HG02852 (cell line): ENCODE data around the gene FAM222A.

Experiments used
- ATAC-seq: cut with Tn5 transposase; IDR thresholded peaks from one replicate; pipeline ENCODE4 v1.9.1; 2021; ENCODE audit warnings: mild to moderate bottlenecking, moderate library complexity; ENCODE audit not compliant: unreplicated experiment

The FAM222A gene

DNA sequence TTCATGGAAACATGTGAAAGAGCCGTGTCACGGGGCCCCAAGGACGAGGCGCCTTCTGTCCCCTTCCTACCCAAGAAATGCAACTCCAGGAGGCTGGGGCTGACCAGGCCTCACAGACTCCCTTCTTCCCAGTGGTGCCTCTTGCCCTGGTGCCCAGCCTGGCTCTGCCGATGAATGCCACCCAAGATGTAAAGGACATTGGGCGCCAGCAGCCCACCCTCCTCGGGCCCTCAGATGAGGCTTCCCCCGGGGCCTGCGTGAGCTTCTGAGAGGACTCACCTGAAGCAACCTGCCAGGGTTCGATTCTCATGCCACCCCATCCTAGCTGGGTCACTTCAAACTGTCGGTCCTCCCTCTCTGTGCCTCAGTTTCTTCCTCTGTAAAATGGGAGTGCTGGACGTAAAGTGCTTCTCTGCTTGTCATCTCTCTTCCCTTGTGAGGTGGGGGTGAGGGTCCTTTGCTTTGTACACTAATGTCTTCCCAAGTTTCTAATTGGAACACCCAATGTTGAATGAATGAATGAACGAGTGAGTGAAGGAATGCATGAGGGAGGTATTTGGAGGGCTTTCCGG, 10.8 kb downstream of the FAM222A start:
- ATAC-seq, result no peak

DNA sequence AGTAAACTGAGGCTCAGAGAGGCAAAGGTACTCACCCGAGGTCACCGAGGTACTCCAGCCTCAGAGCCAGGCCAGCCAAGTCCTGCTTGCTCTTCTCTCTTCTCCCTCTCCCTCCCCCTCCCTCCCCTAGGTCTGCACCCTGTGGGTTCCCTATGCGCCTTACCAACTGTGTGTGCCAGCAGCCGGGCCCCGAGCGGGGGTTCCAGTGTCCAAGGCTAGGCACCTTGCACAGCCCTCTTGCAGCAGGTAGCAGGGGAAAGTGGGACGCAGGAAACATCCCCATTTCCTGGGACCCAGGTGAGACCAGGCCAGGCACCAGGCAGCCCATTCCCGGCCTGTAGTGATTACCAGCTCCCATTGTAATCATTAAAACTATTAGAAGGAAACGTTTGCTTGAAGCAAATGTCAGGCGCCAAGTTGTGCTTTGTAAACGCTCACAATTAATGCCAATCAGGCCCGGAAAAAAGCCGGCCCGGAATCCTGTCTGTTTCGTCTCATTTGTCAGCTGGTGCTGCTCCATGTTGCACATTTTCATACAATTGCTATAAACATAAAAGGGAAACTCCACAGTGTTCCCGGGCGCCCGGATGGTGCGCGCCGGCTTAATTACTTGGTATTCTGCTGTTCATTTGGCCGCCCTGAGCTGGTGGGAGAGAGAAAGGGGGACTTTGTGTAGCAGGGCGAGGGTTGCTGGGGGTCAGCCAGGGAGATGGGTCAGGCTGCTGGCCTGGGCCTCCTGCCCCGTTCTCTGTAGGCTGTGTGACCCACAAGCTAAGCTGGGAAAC, 11.9 kb downstream of the FAM222A start:
- ATAC-seq, result no peak

DNA sequence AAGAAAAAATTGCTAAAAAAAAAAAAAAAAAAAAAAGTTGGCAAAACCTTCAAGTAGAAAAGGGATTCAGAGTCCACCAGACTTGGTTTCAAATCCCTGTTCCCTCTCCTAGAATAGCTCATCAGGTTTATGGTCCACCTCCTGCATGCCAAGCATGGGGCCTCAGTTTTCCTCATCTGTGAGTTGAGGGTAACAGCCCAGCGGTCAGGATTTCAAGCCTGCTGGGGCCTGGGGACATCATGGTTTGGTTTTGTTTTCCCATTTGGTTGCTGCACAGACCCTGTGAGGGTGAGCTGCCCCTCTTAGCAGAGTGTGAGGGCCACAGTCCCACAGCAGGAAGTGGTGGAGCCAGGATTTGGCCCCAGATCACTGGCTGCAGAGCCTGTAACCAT, 12.5 kb downstream of the FAM222A start:
- no peak for ATAC-seq

DNA sequence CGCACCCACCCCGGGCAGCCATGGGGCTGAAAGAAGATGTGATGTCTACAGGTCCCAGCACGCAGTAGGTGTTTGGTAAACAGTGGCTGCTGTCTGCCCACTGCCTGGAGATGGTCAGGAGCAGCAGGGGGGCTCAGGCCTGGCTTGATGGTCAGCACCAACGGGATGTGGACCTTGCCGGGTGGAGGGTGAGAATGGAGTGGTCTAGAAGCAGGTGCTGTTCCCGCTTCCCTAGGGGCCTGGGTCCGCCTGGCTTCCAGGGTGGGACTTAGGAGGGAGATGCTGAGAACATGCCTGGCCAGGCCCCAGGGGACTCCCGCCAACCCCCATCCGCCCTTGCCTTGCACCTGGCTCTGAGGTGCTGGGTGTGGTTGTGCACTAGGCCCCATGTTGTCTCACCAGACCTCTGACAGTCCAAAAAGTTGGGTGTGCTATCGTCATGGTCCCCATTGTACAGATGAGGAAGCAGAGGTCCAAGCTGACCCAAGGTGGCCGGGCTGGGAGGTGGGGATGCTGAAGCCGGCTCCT, 12.9 kb downstream of the FAM222A start:
- no peak for ATAC-seq

DNA sequence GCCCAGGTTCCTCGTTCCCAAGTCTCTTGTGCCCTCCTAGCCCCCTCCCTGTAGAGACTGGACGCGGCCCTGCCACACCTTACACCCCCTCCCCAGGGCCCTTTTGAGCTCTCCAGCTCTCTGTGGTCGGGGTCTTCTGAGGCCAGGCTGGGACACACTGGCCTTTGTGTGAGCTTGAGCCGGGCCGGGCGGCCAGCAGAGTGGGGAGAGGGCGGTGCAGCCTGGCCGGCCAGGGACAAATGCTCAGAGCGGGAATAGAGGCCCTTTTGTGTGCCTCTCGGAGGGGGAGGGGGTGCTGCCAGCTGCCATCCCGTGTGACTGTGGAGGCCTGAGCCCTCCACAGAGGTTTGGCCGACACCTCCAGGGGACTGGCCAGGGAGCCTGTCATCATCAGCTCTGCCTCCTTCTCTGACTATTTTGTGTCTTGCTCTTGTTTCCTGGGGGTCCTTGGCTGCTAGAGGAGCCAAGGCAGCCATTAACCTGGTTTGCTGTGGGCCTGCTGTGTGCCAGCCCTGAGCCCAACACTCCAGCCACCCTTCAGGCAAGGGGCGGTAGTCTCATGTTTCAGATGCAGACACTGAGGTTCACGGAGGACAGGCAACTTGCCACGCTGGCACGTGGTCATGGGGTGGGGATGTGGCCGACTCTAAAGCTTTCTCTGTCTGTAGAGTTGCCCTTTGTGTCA, 13.6 kb downstream of the FAM222A start:
- no peak for ATAC-seq

DNA sequence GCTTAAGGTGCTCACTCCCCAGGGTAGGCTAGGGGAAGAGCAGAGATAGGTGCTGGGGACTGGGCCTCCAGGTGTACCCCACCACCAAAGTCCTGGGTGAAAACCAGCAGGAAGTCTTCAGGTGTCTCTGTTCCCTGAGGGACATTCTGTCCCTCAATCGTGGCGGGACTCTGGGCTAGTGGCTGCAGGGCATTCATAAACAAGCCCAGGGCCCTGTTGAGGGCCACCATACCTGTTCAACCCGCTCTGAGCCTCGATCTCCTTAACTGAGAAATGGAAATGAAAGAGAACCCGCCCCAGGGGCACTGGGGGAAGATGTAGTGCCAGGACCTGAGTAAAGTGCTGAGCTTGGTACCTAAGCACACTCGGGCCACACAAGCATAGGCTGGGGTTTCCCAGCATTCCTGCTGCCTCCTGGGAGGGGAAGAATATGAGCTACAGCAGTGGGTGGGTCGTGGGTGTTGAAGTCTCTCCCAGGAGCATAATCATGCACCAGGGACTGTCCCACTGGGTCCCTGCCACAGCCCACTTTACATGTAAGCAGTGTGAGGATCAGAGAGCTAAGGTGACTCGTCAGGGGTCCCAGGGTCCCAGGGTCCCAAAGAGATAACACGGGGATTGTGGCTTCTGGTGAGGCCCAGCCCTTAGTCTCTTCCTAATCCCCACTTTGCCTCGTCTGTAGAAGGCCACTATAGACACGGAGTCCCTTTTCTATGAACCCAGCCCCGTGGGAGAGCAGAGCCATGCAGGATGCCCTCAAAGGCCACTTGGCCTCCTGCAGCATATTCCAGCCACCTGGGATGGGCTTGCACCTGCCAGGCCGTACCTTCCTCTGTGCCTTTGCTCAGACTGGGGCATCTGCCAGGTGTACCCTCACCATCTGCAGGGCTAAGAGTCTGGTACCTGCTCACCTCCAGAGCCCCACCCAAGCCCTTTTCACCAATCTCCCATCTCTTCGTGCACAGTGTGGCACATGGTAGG, 14.4 kb downstream of the FAM222A start:
- no peak for ATAC-seq

DNA sequence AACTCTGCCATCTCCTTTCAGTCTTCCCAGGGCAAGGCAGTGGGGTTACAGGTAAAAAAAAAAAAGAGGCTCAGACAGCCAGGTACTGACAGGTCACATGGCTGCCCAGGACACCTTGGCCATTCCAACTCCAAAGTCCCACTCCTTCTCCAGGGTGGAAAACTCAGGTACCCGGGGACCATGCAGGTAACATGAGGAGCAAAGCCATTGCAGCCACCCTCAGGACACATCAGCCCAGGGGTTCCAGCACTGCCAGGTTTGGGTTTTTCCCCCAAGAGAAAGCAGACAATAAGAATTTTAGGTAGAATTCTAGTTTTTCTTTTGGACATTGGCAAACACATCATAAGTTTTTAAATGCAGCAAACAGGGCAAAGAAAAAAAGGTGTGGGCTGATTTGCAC, 15.3 kb downstream of the FAM222A start:
- no peak for ATAC-seq

DNA sequence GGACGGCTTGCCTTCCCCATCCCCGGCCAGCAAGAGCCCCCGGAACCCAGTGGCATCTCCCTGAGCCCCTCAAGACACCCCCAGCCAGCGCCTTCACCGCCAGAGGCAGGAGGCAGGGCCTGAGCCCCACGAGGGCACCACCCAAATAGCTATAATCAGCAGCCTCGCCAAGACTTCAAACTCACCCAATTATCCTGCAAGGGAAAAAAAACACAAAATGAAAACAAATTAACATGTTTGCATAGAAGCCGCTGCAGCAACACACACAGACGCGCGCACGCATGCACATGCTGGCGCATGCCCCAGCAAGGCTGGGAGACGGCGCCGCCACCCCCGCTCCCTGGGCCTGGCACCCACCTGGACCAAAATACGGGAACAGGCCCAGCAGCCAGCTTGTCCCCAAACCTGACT, 15.8 kb downstream of the FAM222A start:
- ATAC-seq, result no peak

DNA sequence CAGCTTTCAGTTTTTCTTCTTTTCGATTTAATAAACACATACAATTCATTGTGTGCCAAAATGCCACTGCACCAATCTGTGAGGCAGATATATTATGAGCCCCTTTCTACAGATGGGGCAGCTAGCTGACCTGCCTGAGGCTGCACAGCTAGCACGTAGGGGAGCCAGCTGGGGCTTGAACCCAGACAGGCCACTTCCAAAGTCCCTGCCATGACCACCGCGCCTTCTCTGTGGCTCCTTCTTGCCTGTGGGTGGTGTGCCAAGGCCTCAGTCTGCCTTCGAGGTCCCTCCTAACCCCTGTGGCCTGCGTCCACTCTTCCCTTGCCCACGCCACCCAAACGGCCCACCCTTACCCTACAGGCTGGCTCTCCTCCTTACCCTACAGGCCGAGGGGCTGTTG, 16.2 kb downstream of the FAM222A start:
- no peak for ATAC-seq

DNA sequence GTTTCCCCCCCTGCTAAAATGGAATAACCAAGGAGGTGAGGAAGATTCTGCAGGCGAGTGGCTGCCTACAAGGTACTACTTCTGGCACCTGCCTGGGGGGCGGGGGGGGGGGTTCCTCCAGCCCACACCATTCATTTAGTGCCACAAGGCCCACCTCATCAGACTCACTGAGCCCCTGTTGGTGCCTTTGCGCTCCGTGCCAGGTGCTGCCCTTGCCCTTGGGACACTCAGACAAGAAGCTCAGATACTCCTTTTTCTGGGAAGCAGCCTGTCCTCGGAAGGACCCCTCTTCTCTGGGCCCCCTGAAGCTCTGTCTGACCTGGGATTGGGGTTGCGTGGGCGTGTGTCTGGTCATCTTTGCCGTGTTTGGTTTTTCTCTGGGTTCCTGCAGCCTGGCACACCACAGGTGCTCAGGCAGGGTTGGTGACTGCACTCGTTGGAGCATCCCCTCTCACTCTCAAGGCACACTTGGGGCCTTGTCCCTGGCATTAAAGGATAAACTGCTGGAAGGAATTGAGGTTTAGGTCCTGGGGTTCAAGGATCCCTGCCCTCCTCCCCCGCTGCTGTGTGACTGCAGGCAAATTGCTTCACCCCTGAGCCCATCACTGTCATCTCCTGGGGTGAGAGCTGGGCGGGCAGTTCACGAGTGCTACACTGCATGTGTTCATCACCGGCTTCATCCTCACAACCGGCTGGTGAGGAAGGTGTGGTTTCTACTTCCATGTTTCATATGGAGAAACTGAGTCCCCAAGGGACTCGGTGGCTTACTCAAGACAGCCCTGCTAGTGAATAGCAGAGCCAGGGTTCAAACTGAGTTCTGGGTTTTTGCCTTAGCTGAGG, 16.9 kb downstream of the FAM222A start:
- no peak for ATAC-seq

DNA sequence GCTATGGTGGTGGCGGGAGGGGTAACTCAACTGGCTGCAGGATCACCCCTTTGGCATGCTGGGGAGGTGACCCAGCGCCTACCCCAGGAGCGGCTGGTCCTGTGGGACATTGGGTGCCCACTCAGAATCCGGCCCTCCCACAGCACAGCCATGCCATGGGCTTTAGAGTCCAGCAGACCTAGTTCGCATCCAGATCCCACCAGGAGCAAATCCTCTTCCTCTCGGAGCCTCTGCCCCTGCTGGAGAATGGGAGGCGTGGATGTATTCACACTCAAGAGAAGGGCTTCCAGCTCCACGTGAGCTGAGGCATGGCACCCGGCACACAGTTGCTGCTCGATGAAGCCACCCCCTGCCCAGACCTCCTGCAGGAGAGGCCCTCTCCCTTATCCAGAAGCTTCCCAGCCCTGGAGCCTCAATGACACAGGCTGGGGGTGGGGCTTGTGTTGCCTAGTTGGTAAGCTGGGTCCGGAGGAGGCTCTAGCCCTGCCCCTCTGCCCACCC, 17.7 kb downstream of the FAM222A start:
- no peak for ATAC-seq

DNA sequence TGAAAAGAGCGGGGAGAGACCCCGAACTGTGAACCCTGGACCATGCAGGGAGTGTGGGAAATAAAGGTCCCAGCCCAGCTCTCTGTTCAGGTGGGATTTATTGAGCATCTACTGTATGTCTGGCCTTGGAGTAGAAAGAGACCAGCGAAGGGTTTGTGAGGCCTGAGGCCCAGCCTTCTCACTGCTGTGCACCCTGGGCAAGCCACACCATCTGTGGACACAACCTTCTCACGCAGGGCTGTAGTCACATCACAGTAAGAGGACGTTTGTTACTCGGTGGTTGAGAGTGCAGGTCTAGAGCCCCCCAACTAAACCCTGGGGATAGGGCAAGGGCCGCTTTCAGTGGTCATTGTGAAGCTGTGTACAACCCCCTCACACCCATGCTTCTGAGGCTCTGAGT, 18.2 kb downstream of the FAM222A start:
- ATAC-seq, result no peak

DNA sequence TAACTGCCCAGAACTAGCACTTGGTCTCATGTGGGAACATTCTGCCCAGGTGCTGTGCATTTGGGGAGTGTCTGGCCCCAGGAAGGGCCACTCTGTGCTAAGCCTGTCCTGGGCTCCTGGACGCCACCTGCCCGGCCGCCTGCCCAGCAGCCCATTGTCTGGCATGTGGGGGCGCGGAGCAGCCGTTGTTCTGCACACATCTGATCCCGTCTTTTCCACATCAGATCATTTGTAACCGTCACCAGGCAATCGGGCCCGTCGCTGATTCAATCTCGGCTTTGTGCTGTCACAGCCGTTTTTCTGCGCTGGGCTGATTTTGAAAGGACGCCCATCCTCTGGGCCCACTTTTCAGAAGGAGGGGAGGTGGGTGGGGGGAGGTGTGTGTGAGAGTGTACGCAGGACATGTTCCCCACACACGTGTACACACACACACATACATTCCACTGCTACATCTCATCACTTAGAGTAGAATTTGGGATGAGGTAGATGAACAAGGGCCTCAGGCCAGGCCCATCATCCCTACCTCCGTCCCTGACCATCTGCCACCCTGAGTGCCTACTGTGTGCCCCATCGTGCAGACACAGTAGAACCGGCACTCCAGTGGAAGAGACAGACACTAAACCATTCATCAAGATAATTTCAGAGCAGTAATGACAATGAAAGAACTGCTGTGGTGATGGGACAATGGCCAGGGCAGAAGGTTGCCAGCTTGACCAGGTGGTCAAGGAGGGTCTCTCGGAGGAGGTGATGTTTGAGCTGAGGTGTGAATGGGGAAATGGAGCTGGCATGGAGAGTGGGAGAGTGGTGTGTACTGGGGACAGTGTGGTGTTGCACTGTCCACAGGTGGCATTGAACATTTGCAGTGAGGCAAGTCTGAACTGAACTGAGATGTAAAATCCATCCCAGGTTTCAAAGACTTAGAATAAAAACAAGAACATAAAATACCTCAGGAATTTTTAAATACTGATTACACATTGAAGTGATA, 19.0 kb downstream of the FAM222A start:
- no peak for ATAC-seq

DNA sequence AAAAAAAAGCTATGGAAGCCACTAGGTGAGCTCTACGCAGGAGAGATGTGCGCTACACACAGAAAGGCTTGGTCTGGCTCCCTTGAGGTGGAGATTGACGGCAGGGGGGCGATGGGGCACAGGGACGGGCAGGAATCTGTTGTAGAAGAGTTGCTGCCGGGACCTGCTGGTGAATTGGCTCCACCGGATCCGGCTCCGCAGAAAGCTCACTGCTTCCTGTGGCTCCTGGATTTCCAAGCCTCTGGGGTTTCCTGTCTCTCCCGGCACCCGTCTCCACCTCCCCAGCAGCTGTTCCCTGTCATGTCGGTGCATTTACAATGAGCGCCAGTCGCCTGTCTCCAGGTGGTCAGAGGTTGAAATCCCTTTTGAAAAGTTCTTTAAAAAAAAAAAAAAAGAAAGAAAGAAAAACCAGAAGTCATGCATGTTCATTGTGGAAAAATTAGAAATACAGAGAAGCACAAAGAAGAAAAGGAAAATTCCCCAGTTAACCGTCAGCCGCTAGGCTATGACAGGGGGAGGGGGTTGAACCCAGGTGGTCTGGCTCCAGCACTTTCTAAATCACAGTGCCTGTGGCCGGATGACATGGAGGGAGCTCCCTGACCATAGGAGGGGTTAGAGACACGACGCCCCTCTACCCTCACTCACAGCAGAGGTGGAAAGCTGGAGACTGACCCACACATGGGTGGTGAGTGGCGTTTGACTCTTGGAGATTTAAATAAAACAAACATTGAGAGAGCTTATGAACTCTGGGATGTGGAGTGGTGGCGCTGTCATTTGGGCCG, 20.8 kb downstream of the FAM222A start:
- ATAC-seq, result no peak

DNA sequence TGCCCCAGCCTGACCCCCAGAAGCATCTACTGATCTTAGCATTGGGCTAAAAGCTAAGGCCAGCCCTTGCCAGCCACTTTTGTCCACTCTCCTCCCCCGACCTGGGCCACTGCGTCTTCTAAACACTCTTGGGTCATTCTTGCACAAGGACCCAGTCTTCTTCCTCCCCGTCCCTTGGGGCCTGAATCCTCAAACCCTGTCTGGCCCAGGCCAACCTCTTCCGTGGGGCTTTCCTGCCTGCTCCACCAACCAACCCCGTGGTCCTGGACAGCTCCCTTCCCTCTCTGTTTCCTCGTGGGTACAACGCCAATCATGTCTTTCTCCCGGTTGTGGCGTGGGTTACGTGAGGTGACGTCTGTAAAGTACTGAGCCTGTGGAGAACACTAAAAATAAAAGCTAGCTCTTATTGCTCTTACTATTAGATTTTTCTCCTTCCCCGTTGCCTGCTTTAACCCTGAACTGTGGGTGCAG, 21.5 kb downstream of the FAM222A start:
- ATAC-seq, result no peak

DNA sequence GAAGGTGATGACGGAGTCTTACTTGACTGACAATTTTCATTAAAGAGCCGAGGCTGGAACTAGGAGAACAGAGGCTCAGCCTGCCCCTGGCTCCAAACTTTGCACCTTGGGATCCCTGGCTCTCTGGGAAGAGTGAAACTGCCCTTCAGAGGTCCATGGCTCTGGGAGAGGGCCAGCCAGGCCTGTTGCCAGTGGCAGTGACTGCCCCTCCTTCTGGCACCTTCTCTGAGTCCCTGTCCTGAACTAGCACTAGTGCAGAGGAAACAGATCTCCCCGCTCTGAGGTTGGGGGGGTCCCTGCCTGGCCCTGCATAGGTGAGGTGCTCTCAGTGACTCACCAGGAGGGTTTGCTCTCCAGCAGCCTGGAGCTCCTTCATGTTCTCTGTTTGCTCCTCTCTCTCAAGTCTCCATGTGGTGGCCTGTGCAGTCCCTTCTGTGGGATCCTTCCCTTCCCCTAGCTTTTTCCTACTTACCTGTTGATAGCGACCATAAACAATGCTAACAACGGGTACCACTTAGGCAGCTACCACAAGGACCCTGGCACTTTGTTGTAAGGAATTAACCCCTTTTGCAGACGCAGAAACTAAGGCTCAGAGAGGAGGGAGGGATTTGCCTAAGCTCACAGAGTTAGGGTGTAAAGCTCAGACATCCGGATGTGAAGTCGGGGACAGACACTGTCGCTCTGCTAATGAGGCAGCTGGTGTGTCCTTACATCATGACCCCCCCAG, 22.4 kb downstream of the FAM222A start:
- no peak for ATAC-seq

DNA sequence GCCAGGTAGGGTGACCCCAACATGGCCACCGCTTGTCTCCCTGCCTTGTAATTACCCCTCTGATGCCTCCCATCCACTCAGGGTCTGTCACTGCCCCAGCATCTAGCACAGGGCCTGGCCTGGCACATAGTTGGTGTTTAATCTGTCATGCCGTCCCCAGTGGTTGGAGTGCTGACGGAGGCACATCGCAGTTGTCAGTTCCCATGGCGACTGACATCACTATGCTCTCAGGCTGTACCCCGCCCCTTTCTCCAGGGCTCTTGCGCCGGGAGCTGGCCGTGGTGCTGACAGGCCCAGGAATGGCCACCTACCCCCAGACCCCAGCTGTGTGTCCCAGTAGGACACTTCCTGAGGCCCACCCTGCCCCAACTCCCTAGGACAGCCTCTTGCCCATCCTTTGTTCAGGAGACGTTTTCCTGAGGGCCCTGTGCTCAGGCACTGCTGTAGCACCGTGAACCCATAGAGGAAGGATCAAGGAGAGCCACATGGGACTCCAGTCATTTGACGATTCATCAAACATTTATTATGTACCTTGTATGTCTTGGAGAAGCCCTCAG, 23.0 kb downstream of the FAM222A start:
- ATAC-seq, result no peak
